Muscle of back (tissue), 13 donors: Measurements from ENCODE around the gene CFAP206. TPM values are rescaled to one million over a fixed set of nuclear protein-coding genes. Genes with fewer than 3 reads are reported as not detected.

ENCODE experiments used
- DNase-seq, 3 donors: peaks; one replicate each; pipeline versions ENCODE4 v3.0.0 to v3.0.0-alpha.2; 2013
- long read RNA-seq, 9 donors: transcript quantifications; one replicate each; lab custom pipeline, GENCODE V29; 2026
- polyA plus RNA-seq, 10 donors: library from polyadenylated mRNA; unstranded; fragments of 120-200 nt; gene quantifications; one replicate each; pipeline ENCODE4 v1.2.1, GENCODE V29; 2013; ENCODE audit not compliant: insufficient read length in 10 of 10

The CFAP206 gene, protein sequence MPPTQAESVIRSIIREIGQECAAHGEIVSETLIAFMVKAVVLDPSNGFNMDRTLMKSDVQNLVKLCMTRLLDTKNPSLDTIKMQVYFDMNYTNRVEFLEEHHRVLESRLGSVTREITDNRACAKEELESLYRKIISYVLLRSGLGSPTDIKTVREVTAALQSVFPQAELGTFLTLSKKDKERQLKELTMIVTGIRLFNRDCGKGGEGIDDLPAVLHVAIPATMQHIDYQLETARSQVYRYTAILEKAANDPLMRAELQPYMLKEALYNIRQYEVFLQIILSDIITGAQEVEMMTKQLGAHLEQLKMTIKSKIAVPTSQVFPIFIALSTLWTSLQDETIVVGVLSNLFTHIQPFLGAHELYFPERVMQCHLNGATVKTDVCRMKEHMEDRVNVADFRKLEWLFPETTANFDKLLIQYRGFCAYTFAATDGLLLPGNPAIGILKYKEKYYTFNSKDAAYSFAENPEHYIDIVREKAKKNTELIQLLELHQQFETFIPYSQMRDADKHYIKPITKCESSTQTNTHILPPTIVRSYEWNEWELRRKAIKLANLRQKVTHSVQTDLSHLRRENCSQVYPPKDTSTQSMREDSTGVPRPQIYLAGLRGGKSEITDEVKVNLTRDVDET
- polyA plus RNA-seq = under 1 TPM in 5 of 10 donors, not detected in 5; 0.14 to 0.45 (median 0.19) TPM
- long read RNA-seq, donor 1 = 0 reads
- long read RNA-seq, donor 2 = 0 reads
- long read RNA-seq, donor 3 = 0 reads
- long read RNA-seq, donor 4 = 0 reads
- long read RNA-seq, donor 5 = 0 reads
- long read RNA-seq, donor 6 = 0 reads
- long read RNA-seq, donor 7 = 0 reads
- long read RNA-seq, donor 8 = 0 reads
- long read RNA-seq, donor 9 = 0 reads

DNA sequence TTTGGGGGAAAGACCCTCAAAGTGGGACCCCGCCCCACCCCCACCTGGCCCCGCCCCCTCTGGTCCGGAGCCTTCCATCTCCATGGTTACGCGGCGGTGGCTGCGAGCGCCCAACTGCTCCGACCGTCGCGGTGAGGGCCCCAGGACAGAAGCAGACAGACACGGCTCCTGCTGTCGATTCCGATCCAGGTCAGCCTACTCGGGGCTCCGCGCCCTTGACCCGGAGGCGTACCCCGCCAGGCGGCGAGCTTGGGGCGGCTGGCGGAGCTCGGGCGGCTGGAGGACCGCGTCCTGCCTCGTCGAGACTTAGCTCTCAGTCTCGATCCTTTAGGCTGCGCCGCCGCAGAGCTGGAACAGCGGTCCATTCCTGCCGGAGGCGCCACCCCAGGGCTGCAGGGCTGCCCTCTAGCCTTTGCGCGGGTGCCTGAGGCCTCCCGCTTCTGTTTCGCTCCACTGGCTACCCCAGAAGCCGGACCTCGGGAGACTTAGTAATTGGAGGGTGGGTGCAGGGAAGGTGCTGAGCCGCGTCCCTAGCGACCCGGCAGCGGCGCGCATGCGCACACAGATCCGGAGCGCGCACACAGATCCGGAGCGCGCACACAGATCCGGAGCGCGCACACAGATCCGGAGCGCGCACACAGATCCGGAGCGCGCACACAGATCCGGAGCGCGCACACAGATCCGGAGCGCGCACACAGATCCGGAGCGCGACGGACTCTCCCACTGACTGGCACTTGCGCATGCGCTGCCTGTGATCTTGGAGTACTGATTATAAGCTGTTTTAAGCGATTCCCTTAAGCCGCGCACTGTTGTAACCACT lies at the start of gene CFAP206:
TSS of gene CFAP206 (plus strand) at position 72 of the 820 bp plus-strand sequence. CDS start 1,868 bp downstream, outside the sequence.
- peak; percentile 73 to 96 (median 82) for DNase-seq

DNA sequence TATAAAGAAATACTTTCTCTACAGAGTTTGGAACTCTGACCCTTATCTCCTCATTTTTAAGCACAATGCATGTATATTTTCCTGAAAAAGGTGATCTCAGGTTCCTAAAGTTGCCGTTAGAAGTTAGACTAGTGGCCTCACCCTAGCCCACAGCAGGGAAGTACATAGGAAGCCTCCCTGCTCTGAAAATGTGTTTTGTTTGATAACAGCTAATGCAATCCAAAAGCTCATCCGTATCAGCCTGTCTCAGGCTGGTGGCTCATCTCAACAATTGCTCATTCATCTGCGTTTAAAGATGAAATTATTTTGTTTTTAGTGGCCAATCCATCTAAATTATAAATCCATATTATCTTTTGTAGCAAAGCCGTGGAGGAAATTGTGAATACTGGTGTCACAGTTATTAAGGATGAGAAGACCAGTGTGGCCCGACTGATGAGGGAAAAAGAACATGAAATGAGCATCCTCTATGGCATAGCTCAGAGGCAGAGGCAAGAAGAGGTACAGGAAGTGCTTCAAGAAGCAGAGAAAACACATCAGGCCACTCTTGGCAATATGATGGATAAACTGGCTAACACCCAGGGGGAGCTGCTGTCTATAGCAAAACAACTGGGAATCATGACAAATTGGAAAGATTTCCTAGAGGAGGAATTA lies 43.0 kb upstream of the CFAP206 start:
- no peak for DNase-seq

DNA sequence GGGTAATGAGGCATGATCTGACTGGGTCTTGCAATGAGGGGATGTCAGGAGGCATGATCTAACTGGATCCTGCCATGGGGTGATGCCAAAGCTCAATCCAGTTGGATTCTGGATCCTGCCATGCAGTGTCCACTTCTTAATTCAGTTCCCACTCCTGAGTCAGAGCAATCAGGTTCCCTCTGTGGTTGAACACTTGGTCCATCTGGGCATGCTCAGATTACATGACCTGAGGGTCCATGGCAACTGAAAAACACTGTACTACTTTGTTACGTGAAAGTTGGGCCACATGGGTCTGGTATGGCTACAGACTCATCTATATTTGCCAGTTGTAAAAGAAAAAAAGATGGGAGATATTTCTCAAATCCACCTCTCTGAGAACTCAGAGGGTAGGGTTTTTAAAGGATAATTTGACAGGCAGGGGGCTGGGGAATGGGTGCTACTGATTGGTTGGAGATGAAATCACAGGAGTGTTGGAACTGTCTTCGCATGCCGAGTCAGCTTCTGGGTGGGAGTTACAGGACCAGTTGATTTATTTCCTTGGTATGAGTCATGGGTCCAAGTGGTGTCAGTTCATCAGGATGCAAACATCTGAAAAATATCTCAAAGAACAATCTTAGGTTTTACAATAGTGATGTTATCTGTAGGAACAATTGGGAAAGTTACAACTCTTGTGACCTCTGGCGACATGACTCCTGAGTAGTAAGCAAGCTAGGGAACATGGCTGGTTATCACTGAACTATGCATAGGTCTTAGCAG lies 41.5 kb upstream of the CFAP206 start:
- DNase-seq = peak in 1 of 3 donors; percentile 3

DNA sequence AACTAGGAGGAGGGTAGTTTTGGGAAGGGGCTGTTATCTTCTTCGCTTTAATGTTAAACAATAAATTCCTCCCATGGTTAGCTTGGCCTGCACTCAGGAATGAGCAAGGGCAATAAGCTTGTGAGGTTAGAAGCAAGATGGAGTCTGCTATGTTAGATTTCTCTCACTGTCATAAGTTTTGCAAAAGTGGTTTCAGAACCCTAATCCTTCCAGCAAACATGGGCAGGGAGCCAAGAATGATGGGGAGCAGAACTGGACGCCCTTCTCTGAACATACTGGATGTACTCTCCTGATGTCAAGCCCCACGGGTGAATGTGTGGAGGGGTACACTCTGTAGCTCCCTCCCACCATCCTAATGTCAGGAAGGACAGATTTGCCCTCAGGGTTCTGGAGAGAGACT lies 40.9 kb upstream of the CFAP206 start:
- no peak for DNase-seq

DNA sequence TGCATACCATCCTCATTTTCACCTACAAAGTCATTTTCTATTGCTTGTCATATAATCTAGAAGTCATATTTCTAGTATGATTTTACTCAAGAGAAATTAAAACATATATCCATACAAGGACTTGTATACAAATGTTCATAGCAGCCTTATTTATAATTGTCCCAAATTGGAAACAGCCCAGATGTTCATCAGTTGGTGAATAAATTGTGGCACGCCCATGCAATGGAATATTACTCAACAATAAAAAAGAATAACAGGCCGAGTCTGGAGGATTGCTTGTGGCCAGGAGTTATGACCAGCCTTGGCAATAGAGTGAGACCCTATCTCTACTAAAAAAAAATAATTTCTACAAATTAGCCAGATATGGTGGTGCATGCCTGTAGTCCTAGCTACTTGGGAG lies 34.4 kb upstream of the CFAP206 start:
- DNase-seq = no peak

DNA sequence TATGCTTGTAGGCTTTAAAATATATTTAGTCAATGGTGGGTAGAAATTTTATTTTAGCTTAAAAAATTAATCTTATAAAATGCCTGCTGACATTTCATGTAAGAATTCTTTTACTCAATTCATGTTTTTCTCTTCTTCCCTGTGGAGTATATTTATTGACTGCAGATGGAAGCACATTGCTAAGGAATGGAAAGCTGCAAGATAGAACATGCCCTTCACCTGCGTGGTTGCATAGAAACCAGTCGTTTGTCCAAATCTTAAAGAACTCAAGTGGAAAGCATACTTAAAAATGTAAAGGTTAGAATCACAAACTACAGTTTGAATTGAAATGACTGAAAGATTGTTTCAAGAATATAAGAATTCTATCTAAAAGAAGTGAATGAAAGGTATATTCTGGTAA lies 32.5 kb upstream of the CFAP206 start:
- DNase-seq = no peak

DNA sequence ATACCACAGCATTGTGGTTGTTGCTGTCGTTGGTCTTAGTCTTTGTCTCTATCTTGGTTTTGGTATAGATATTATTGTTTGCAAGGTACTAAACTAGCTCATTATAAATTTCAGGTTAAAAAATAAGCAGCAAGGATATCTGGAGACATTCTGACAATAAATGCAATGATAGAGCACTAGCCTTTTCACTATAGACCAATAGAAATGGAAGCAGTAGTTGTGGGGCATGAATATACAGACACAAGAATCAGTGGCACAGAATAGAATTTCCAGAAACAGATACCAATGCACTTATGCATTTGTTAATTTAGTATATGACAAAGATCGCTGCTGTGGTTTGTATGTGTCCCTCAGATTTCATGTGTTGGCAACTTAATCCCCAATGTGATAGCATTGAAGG lies 31.1 kb upstream of the CFAP206 start:
- DNase-seq = no peak

DNA sequence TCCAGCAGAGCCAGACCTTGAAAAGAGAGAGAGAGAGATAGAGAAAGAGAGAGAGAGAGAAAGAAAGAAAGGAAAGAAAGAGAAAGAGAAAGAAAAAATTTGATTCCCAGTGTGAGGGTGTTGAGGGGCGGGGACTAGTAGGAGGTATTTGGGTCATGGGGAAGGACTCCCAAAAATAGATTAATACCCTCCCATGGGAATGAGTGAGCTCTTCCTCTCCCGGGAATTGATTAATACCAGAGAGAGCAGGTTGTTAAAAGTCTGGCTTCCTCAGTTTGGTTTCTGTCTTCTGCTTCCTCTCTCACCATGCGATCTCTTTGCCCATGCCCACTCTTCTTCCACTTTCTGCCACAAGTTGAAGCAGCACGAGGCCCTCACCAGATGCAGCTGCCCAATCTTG lies 28.8 kb upstream of the CFAP206 start:
- no peak for DNase-seq

DNA sequence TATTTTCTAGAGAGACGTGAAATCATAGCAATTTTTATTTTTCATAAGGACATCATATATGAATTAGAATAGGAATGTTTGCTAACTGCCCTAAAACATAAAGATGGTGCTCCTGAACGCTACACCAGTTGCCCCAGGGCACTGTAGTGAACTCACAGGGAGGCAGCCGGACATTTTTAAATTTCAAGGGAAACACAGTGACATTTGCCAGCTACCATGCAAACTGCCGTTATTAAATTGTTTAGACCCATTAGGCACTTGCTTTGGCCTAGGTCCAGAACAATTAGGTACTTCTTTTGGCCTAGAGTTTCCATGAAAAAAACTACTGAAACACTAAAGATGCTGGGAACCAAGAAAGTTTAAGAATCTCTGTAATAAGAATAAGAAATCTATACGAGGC lies 24.9 kb upstream of the CFAP206 start:
- no peak for DNase-seq

DNA sequence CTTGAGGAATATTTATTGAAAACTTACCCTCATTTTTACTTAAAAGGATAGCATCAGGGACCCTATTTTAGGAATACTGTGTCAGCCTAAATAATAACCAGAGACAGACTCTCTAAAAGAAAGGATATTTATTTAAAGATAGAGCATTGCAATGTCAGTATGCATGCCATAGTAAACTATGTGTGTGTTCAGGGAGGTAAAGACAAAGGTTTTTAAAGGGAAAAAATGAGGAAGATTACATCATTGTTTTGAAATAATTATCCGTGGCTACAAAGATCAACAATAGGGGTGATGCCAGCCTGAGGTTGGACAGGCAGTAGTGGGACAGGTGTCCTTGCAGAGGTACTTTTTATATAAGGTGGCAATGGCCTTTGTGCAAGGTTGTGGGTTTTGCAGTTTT lies 23.7 kb upstream of the CFAP206 start:
- DNase-seq = no peak

DNA sequence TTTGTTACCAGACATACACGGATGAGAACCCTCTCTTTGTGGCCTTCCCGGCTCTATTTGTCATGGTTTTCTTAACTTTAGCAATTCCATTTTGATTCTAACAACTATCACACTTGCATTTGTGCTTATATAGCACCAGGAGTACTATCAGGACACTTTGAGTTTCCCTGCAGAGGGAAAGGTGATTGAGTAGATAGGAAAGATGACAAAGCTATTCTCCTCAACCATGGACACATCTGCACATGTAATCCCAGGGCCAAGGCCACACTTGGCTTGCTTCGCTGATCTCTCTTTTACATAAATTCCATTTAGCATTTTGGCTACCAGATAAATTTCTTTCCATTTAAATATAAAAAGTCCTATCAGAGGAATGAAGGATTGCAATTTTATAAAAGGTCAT lies 23.3 kb upstream of the CFAP206 start:
- no peak for DNase-seq

DNA sequence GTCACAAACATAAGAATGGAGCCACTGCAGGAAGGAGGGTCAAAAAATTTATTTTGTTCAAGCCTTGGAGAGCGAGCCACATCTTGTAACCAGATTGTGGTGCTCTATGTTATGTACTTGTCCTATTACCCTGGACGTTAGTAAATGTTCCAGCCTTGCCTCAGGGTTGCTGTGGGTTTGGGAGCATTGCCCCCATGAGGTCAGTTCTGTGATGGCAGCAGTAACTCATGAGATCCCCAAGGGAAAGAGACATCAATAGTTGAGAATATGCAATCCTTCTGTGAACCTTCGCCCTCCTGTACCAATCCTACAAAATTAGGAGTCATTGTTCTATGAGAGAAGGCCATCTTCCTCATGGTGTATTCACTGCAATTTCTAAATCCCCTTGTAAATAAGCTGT lies 16.4 kb upstream of the CFAP206 start:
- no peak for DNase-seq

DNA sequence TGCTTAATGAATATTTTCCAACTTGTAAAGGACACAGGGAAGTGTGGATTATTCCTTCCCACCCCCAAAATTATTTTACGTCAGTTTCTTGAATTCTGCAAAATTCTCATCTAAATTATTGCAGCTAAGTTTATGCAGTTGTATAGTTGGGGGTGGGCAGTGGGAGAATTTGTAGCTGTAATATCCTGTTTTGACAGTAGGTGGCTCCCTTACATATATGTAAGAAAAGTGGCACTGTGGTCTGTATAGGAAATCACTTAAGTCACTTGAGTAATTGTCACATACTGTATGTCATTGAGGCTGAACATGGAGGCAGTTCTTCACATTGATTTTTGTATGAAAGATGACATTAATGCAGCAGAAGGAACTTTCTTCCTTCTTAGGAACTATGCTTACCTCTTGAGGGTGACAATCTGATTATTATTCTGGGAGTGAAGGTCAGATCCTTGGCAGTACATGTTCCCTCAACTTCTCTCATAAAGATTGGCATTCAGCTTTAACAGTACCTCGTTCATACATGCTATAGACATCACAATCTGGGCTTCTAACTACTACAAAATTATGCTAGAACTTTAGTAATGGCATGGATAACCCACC lies 14.6 kb upstream of the CFAP206 start:
- peak; percentile 31 to 74 (median 68) for DNase-seq

DNA sequence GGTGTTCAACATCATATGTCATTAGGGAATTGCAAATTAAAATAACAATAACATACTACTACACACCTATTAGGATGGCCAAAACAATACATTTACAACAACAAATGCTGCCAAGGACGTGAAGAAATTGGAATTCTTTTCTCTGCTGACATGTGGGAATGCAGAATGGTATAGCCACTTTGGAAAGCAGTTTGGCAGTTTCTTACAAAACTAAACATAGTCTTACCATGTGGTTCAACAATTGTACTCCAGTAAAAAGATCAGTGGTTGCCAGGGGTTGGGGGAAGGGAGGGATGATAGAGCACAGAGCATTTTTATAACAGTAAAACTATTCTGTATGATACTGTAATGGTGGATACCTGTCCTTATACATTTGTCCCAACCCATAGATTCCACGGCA lies 12.3 kb upstream of the CFAP206 start:
- DNase-seq = no peak

DNA sequence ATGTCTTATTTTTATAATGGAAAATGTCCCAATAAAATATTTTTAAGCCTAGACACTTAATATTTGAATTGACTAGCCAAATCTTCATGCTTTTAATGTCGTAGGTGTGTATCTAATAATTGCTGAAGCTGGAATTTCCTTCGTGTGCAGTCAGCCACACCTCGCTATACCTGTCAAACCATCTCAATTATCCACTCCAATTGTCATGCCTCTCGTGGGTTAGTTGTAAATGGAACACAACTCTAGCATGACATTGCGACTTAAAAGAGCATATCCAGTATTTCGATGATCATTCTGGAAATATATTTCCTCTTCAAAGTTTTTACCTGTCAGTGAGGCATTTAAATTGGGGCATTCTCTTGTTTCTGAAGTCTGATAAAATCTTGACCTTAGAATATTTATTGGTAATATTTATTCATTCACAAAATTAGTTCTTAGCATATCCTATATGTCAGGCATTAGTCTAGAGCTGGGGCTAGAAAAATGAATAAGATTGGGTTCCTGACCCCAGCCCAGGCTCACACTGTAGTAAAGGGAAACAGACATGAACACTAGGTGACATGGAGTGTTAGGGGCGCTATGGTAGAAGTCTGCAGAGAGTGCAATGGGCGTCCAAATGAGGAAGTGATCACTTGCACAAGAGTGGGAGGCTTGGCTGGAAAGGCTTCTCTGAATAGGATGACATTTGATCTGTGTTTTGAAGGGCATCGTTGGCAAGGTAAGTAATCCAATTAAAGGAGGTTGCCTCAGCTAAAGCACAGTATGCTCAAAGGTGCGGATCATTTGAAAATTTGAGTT lies 11.0 kb upstream of the CFAP206 start:
- DNase-seq = no peak

DNA sequence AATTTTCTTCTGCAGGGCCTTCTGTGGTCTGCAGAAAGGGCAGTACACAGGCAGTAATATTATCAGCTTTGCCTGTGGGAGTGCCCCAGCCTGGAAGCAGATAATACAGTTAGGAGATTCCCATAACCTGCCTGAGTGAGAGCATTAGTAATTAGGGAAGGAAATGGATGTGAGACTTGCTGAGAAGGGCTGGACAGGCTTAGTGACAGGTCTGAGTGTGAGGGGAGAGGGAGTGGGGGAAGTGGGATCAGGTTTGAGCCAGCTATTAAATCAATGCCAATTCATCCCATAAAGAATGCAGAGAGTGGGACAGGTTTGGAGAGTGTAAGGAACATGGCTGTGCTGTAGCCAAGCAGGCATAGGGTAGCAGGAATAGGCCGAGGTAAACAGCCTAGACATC lies 10.1 kb upstream of the CFAP206 start:
- no peak for DNase-seq

DNA sequence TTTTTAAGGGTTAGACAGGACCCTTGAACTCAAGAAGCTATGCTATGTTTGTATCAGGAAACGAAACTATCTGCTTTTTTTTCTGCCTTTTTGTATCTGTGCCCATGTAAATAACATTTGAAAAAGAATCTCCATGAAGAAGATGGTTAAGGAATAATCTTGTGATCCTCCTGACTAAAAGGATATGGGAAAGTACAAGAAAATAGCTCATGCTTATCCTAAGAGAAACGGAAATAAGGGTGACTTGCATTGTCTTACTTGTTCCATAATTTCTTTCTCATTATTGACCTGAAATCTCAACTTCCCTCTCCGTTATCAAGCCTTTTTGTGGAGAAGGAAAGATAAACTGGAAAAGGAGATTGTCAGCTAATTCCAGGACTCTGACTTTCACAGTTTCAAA lies 5.9 kb upstream of the CFAP206 start:
- no peak for DNase-seq

DNA sequence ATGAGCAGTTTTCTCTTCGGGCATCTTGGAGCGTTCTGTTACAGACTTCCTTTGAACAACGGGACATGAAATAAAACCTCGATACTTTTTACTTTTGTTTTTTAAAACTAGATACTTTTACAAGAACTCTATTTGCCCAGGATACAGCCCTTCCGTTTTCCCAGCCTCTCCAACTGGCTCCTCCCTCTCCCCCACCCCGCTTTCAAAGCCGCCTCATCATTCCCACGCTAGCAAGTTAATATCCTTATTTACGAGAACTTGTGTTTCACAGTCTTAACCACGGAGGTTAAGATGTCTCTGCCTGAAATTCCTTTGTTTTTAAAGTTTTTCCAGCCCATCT lies 241 bp upstream of the CFAP206 start:
- no peak for DNase-seq

DNA sequence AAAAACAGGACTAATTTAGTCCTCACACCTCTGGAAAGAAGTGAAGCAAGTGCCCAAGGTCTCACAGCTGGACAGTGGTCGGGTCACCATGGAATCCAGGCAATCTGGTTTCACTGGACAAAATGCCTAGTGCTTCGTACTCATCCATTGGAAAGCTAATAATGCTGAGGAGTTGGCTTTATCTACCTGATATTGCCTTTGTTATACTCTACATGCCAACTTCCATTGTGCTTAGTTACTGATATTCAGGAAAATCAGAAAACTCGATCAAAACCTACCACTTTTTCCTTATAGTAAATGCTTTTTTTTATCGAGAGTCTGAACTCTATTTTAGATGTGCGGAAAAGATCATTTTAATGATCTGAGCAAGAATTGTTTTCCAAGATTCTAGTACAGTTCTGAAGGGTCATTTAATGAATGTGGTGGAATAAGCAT lies 966 bp downstream of the CFAP206 start:
- no peak for DNase-seq

DNA sequence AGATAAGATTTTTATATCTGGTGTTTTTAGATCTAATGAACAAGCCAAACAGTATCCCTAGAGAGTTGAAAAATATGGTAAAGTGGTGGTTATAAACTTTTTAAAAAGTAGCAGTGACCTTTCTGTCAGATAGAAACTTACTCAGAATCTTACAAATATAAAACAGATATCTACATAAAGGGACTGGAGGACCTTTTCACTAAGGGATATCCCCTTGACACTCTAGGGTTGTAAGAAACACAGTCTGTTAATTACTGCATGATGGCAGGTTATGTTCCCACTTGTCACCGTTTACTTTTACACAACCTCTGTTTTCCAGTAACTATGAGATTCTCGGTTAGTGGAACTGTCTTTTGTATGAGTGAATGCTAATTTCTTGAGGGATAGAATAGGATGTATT lies 11.5 kb downstream of the CFAP206 start:
- no peak for DNase-seq
